GM12873 (cell line): ENCODE data around the gene PAWR.

ENCODE experiments used
- TF ChIP-seq, protein P1 (sequence below): IDR thresholded peaks from 2 replicates; pipeline ENCODE4 v1.5.1; 2012; ENCODE audit warnings: low read depth, mild to moderate bottlenecking, moderate library complexity, low read length, control low read depth; ENCODE audit not compliant: insufficient read depth; ENCODE audit errors: missing control alignments

Gene PAWR

DNA sequence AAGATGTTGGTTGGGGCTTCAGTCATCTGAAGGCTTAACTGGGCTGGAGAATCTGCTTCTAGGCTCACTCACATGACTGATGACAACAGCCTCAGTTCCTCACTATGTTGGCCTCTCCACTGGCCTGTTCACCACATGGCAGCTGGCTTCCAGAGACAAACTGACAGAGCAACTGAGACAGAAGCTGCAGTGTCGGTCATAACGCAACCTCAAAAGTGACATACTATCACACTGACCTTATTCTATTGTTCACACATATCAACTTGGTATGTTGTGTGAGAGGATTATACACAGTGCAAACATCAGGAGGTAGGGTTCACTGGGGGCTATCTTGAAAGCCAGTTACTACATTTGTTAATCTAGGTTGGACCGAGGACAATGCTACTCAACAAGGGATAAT is 92.9 kb downstream of the PAWR start:
- TF ChIP-seq, protein P1, sequence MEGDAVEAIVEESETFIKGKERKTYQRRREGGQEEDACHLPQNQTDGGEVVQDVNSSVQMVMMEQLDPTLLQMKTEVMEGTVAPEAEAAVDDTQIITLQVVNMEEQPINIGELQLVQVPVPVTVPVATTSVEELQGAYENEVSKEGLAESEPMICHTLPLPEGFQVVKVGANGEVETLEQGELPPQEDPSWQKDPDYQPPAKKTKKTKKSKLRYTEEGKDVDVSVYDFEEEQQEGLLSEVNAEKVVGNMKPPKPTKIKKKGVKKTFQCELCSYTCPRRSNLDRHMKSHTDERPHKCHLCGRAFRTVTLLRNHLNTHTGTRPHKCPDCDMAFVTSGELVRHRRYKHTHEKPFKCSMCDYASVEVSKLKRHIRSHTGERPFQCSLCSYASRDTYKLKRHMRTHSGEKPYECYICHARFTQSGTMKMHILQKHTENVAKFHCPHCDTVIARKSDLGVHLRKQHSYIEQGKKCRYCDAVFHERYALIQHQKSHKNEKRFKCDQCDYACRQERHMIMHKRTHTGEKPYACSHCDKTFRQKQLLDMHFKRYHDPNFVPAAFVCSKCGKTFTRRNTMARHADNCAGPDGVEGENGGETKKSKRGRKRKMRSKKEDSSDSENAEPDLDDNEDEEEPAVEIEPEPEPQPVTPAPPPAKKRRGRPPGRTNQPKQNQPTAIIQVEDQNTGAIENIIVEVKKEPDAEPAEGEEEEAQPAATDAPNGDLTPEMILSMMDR: no peak

DNA sequence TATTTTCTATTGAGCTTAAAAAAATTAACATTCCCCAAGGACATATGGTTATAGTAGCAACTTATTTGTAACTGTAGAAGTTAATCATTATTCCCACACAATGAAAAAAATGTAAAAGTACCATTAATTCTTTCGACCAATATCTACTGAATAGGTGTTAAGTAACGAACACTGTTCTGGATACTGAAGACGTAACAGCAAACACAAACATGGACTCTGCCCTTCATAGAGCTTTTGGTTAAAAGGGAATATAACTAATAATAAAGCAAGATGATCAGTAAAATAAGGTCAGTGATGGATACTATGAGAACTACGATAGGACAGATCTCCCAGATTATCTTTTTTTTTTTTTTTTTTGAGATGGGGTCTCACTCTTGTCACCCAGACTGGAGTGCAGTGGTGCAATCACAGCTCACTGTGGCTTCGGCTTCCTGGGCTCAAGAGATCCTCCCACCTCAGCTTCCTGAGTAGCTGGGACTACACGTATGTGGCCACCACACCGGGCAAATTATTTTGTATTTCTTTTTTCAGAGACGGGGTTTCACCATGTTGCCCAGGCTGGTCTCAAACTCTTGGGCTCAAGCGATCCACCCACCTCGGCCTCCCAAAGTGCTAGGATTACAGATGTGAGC is 93.9 kb downstream of the PAWR start:
- TF ChIP-seq, protein P1: no peak

DNA sequence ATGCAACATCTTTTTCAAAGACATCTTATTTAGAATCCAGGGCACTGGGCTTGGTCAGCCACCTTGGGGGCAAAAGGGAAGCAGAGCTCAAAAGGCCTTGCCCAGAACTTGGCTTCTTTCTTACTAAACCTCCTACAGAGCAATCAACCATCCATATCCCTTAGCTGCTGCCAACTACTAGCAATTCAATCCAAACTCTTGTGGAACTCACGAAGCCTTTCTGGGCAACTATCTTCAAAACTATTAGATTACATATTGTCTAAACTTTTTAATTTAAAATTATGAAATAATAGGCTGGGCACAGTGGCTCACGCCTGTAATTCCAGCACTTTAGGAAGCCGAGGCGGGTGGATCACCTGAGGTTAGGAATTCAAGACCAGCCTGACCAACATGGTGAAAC is 95.5 kb downstream of the PAWR start:
- TF ChIP-seq, protein P1: no peak

DNA sequence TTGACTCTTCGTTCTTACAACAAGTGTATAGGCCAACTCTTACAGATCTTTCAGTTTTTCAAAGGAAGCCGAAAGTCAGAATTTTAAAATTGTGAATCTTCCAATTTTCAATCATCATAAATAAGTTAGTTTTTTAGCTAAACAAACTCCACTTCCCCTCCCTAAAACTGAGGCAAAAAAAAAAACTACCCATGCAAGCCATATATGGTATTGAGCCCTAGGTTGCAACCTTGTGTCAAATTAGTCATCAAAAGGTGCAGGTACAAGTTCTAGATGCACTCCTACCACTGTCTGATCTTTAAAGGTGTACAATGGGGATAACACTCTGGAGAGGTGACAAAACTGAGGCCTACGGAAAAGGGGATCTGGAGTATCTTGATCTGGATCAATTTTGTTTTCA is 97.9 kb downstream of the PAWR start:
- TF ChIP-seq, protein P1: no peak

DNA sequence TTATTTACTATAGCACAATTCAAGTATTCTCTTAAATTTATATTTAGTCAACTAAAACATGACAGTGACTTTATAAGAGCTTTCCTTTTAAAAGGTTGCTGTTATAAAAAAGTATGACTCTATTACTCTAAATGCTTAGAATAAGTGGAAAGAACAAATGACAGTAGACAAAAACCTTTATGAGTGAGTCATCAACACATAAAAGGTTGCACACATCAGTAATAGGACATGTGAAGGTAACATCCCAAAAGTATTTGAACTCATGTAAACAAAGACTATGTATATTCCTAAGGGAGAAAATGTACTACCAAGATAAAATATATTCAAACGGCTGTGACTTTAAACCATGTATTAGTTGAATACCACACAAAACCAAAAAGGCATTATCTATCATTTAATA is 98.8 kb downstream of the PAWR start:
- TF ChIP-seq, protein P1: no peak

DNA sequence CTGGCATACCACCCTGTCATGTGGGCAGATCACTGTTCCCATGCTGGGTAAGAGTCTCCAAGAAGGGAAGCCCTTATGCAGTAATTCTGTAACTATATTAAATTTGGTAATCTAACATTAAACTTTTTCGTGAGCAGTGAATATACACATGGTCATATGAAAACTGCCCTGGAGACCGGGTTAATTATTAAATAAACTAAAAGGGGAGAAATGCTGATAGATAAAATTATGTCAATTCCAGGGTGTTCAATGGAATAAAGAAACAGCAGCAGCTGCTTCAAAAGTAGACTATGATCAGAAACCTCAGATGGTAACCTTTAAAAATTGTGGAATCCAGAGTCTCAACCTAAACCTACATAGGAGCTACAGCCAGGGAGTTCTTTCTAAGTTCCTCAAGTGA is 100.0 kb downstream of the PAWR start:
- TF ChIP-seq, protein P1: no peak

DNA sequence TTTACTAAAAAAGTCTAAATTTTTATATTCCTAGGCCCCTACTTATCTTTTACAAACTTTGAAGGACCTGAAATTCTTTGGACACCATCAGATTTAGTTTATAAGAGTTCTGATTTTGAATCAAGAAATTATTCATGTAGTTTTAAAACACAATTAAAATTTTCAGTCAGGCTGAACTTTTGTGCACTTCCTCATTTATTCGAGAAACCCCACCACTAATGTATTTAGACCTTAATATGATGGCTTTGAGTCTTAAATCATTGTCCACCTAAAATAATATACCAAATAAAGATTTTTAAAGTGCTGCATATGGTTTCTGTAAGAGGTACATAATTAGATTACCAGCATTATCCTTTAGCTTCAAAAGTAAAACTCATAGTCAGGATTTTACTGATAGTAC is 103.4 kb downstream of the PAWR start:
- TF ChIP-seq, protein P1: no peak
